ENCODE measurements around the gene PACSIN3. TPM values are rescaled to one million over a fixed set of nuclear protein-coding genes. Genes with fewer than 3 reads are reported as not detected.

PACSIN3 gene
- total RNA-seq, 1 donor from 2014 or later, result 28.6 TPM

- DNase-seq (no peak), ATAC-seq (no peak)
- Histone ChIP-seq H3K27me3 (ENCODE audit: low read depth) (peaks cover 7% of the 10 kb centered on the region), H3K4me3 (no peak overlapping the region), H3K36me3 (peaks cover 8% of the 10 kb centered on the region), H3K9me3 (no peaks in the 10 kb centered on the region), H3K27ac (no peak overlapping the region), H3K4me1 (peaks cover 19% of the 10 kb centered on the region)
- intact Hi-C loops (cut with DNase I), result no loop called here
- TF ChIP-seq, protein P1, sequence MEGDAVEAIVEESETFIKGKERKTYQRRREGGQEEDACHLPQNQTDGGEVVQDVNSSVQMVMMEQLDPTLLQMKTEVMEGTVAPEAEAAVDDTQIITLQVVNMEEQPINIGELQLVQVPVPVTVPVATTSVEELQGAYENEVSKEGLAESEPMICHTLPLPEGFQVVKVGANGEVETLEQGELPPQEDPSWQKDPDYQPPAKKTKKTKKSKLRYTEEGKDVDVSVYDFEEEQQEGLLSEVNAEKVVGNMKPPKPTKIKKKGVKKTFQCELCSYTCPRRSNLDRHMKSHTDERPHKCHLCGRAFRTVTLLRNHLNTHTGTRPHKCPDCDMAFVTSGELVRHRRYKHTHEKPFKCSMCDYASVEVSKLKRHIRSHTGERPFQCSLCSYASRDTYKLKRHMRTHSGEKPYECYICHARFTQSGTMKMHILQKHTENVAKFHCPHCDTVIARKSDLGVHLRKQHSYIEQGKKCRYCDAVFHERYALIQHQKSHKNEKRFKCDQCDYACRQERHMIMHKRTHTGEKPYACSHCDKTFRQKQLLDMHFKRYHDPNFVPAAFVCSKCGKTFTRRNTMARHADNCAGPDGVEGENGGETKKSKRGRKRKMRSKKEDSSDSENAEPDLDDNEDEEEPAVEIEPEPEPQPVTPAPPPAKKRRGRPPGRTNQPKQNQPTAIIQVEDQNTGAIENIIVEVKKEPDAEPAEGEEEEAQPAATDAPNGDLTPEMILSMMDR (IDR thresholded peaks at IDR 0.05), result no peak
Observed at GRCh38 chr11:47180006-47180787, 6.0 kb downstream of the PACSIN3 start.

DNA sequence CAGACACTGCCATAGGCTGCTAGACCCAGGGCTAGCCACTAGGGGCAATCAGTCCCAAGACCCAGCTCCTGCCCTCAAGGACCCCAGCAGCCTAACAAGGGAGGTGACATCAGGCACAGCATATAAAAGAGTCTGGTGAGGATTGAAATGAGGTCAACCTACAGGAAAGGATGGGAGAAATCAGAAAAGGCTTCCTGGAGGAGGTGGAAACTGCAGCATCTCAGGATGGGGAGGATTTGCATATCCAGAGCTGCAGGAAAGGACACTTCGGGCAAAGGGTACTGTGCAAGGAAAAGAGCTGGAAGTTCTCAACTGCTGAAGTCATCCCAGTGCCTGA lies 6.6 kb downstream of the PACSIN3 start:
- Histone ChIP-seq H3K27me3 (ENCODE audit: low read depth) (peaks cover 1% of the 10 kb centered on the region), H3K36me3 (peaks cover 14% of the 10 kb centered on the region), H3K4me3 (no peak overlapping the region), H3K4me1 (peaks cover 25% of the 10 kb centered on the region), H3K27ac (no peak overlapping the region), H3K9me3 (no peaks in the 10 kb centered on the region)
- TF ChIP-seq, protein P1 (IDR thresholded peaks at IDR 0.05), result peak; percentile 43
- intact Hi-C loops (cut with DNase I), result no loop called here
- ATAC-seq, result no peak
- DNase-seq, result no peak

DNA sequence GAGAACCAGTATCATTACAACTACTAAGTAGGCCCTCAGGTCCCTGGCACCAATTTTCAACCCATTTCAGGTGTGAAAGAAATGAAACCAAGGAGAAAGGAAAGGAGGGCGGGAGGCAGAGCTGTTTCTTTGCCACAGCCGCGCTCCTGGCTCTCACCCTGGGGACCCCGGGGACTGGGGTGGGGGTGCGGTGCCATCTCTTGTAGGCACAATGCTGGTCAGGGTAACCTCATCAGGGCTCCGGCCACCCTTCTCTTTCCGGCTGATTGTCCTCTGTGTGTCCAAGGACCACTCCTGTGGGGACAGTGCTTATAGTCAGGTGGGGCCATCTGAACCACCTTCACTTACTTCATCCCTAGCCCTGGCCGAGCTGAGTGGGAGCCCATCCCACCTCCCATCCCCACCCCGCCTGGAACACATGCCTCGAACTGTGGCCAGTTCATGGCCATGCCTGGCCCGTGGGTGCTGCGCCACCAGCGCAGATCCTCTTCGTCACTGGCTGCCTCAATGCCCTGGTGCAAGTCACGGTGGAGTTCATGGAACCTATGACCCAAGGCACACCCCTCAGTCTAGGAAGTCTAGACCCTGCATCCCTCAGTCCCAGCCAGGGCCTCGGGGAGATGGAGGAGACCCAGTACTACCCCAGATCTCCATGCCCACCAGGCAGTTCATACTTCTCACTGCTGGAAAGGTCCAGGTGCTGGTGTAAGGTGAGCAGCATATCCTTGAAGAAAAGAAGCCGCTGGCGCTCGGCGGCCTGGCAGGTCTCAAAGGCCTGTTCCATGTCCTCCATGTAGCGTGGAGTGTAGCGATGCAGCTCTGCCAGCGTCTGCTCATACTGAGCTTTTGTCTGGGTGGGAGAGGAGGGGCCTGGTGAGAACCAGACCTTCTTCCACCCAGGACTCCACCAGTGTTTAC lies 7.2 kb downstream of the PACSIN3 start:
- Histone ChIP-seq H3K4me1 (peaks cover 28% of the 10 kb centered on the region), H3K4me3 (no peak overlapping the region), H3K27me3 (ENCODE audit: low read depth) (no peaks in the 10 kb centered on the region), H3K27ac (peak overlapping the region; percentile 98), H3K9me3 (no peaks in the 10 kb centered on the region), H3K36me3 (peaks cover 17% of the 10 kb centered on the region)
- intact Hi-C loops (cut with DNase I), result no loop called here
- TF ChIP-seq, protein P1 (IDR thresholded peaks at IDR 0.05), result no peak
- DNase-seq (no peak), ATAC-seq (no peak)

DNA sequence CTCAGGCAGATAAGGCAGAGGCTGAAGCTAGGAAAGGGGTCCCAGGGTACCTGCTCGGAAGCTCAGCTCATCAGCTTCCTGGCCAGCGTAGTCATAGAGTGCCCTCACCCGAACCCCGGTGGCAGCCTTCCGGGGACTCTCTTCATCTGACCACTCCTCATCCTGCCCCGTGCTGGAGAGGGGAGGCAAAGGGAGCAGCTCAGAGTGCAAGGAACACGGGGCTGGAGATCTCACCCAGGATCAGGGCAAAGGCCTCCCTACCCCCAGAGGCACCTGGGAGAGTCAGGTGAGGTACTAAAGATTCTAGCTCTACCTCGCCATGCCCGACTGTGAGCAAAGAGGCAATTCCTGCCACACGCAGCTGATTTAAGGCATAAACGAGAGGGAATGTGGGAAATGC lies 7.9 kb downstream of the PACSIN3 start:
- Histone ChIP-seq H3K4me3 (no peak overlapping the region), H3K4me1 (peaks cover 32% of the 10 kb centered on the region), H3K36me3 (peaks cover 24% of the 10 kb centered on the region), H3K27me3 (ENCODE audit: low read depth) (no peaks in the 10 kb centered on the region), H3K27ac (peak overlapping the region; percentile 98), H3K9me3 (no peaks in the 10 kb centered on the region)
- ATAC-seq (no peak), DNase-seq (no peak)
- intact Hi-C loops (cut with DNase I), result no loop called here
- TF ChIP-seq, protein P1 (IDR thresholded peaks at IDR 0.05), result no peak

DNA sequence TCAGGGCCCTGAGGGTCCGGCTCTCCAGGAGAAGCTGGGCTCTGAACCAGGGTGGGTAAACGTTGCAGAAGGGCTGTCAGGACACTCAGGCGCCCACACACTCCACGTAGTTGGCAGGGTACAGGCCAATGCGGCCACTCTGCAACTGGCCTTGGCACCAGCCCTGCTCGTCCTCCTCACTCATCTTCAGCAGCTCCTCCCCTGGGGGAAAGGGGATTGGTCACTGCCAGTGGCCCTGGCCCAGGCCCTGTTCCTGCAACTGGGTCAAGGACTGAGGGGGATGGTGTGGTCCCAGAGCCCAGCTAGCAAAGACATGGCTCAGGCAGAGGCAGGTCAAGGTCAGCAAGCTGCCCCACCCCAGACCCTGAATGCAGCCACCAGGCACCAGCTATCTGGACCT lies 8.4 kb downstream of the PACSIN3 start:
- H3K27ac ChIP-seq, result peak overlapping the region; percentile 98
- H3K4me3 ChIP-seq, result peak overlapping the region; percentile 100
- DNase-seq (no peak), ATAC-seq (no peak)
- TF ChIP-seq, protein P1 (IDR thresholded peaks at IDR 0.05), result no peak
- intact Hi-C loops (cut with DNase I), result no loop called here
- H3K9me3 ChIP-seq, result no peaks in the 10 kb centered on the region
- peaks cover 29% of the 10 kb centered on the region for H3K36me3 ChIP-seq
- H3K27me3 ChIP-seq (ENCODE audit: low read depth), result no peaks in the 10 kb centered on the region
- peaks cover 36% of the 10 kb centered on the region for H3K4me1 ChIP-seq

Measured in lower lobe of right lung (tissue), 2 donors.